Spinal cord (tissue), 10 donors: ENCODE results near the gene JAM3. TPM values are rescaled to one million over a fixed set of nuclear protein-coding genes. Genes with fewer than 3 reads are reported as not detected.
A peak's percentile ranks its signal among the peaks of the same experiment; 100 is the strongest.

ENCODE experiments used
- DNase-seq, 6 donors: peaks; one replicate each; pipeline versions ENCODE4 v3.0.0 to v3.0.0-alpha.2; 2013 to 2015; ENCODE audit warnings: low spot score in 6 of 6, low read depth in 4 of 6
- H3K27ac ChIP-seq: one replicate; pipeline ENCODE4 v1.5.1; 2013; ENCODE audit warnings: low read depth, low read length, control low read depth
- H3K27me3 ChIP-seq: one replicate; pipeline ENCODE4 v1.6.1; 2013; ENCODE audit warnings: low read length; ENCODE audit not compliant: control insufficient read depth, insufficient read depth
- H3K36me3 ChIP-seq: one replicate; pipeline ENCODE4 v1.6.1; 2013; ENCODE audit warnings: low read length; ENCODE audit not compliant: control insufficient read depth, insufficient read depth
- H3K4me1 ChIP-seq: one replicate; pipeline ENCODE4 v1.6.1; 2013; ENCODE audit warnings: low read length; ENCODE audit not compliant: control insufficient read depth, insufficient read depth
- H3K4me3 ChIP-seq: one replicate; pipeline ENCODE4 v1.5.1; 2013; ENCODE audit warnings: low read depth, low read length, control low read depth
- H3K9me3 ChIP-seq: one replicate; pipeline ENCODE4 v1.6.1; 2013; ENCODE audit warnings: low read length; ENCODE audit not compliant: control insufficient read depth, insufficient read depth
- WGBS: methylation state at CpG from one replicate; pipeline ENCODE4 v1.1.5; 2013; ENCODE audit warnings: missing lambda C conversion rate; ENCODE audit not compliant: insufficient coverage; 5-methylcytosine and 5-hydroxymethylcytosine counted together
- polyA plus RNA-seq, 2 donors: library from polyadenylated mRNA; unstranded; fragments of 120-200 nt; gene quantifications; one replicate each; pipeline ENCODE4 v1.2.1, GENCODE V29; 2013; ENCODE audit not compliant: insufficient read length in 2 of 2
- total RNA-seq, 2 donors: library from RNA; depleted of rRNA in 1 of 2; stranded (reverse); fragments of 120-200 nt in 1 of 2; fragments of >200 nt in 1 of 2; gene quantifications; one replicate each; pipeline versions ENCODE4 v1.2.3 to v1.2.4, GENCODE V29; 2013 to 2014
- donor health status: healthy.

The JAM3 gene
- total and polyA plus RNA-seq, 4 donors, result 57.9 to 221 (median 108) TPM

GRCh38 chr11:134045799-134046635 lies 22.9 kb upstream of the JAM3 start:
- peak in 2 of 6 donors; percentile 61 to 85 for DNase-seq
- no peaks in the 10 kb centered on the region for H3K9me3 ChIP-seq
- H3K27me3 ChIP-seq, result no peaks in the 10 kb centered on the region
- WGBS, result 70% methylated on average over 25 of the region's 25 CpGs
- no peak overlapping the region for H3K4me3 ChIP-seq
- peaks cover 47% of the 10 kb centered on the region for H3K4me1 ChIP-seq
- H3K27ac ChIP-seq, result no peak overlapping the region
- H3K36me3 ChIP-seq, result no peaks in the 10 kb centered on the region

- Histone ChIP-seq H3K4me1 (peaks cover 38% of the 10 kb centered on the region), H3K27ac (no peak overlapping the region), H3K36me3 (no peaks in the 10 kb centered on the region), H3K9me3 (no peaks in the 10 kb centered on the region), H3K27me3 (no peaks in the 10 kb centered on the region), H3K4me3 (no peak overlapping the region)
- 87% methylated on average over 30 of the region's 30 CpGs for WGBS
- DNase-seq, result no peak
These were observed 22.0 kb upstream of the JAM3 start for GRCh38 chr11:134046681-134047449.

- H3K9me3 ChIP-seq, result no peaks in the 10 kb centered on the region
- no peak overlapping the region for H3K27ac ChIP-seq
- no peak for DNase-seq
- 53% methylated on average over 10 of the region's 11 CpGs for WGBS
- peaks cover 32% of the 10 kb centered on the region for H3K4me1 ChIP-seq
- no peak overlapping the region for H3K4me3 ChIP-seq
- H3K36me3 ChIP-seq, result no peaks in the 10 kb centered on the region
- H3K27me3 ChIP-seq, result no peaks in the 10 kb centered on the region
These were observed 21.3 kb upstream of the JAM3 start for GRCh38 chr11:134047586-134047999.

- 100% methylated on average over 3 of the region's 9 CpGs for WGBS
- Histone ChIP-seq H3K36me3 (no peaks in the 10 kb centered on the region), H3K27ac (no peak overlapping the region), H3K4me3 (no peak overlapping the region), H3K4me1 (peaks cover 32% of the 10 kb centered on the region), H3K27me3 (no peaks in the 10 kb centered on the region), H3K9me3 (no peaks in the 10 kb centered on the region)
- DNase-seq, result no peak
These were observed 20.8 kb upstream of the JAM3 start for GRCh38 chr11:134048028-134048427.

GRCh38 chr11:134049303-134049702 lies 19.6 kb upstream of the JAM3 start:
- no peak for DNase-seq
- Histone ChIP-seq H3K4me1 (peaks cover 22% of the 10 kb centered on the region), H3K36me3 (no peaks in the 10 kb centered on the region), H3K27ac (no peak overlapping the region), H3K9me3 (no peaks in the 10 kb centered on the region), H3K4me3 (no peak overlapping the region), H3K27me3 (no peaks in the 10 kb centered on the region)
- WGBS, result 53% methylated on average over 10 of the region's 11 CpGs

- H3K27ac ChIP-seq, result peak overlapping the region; percentile 52
- H3K9me3 ChIP-seq, result no peaks in the 10 kb centered on the region
- DNase-seq, result peak in 2 of 6 donors; percentile 88 to 93
- H3K36me3 ChIP-seq, result no peaks in the 10 kb centered on the region
- H3K4me3 ChIP-seq, result peak overlapping the region; percentile 24
- 19% methylated on average over 34 of the region's 43 CpGs for WGBS
- H3K4me1 ChIP-seq, result peaks cover 15% of the 10 kb centered on the region
- H3K27me3 ChIP-seq, result no peaks in the 10 kb centered on the region
These were observed 18.1 kb upstream of the JAM3 start for GRCh38 chr11:134050541-134051383.

GRCh38 chr11:134052395-134052987 lies 16.4 kb upstream of the JAM3 start:
- 75% methylated on average over 8 of the region's 12 CpGs for WGBS
- peak overlapping the region; percentile 33 for H3K27ac ChIP-seq
- no peak for DNase-seq
- H3K9me3 ChIP-seq, result no peaks in the 10 kb centered on the region
- H3K27me3 ChIP-seq, result no peaks in the 10 kb centered on the region
- no peak overlapping the region for H3K4me3 ChIP-seq
- no peaks in the 10 kb centered on the region for H3K36me3 ChIP-seq
- H3K4me1 ChIP-seq, result peaks cover 11% of the 10 kb centered on the region

GRCh38 chr11:134052988-134053945 lies 15.6 kb upstream of the JAM3 start:
- Histone ChIP-seq H3K9me3 (no peaks in the 10 kb centered on the region), H3K4me3 (no peak overlapping the region), H3K27me3 (no peaks in the 10 kb centered on the region), H3K36me3 (no peaks in the 10 kb centered on the region), H3K27ac (peak overlapping the region; percentile 33), H3K4me1 (peaks cover 11% of the 10 kb centered on the region)
- DNase-seq, result peak in 1 of 6 donors; percentile 53
- WGBS, result 54% methylated on average over 17 of the region's 26 CpGs
